ENCODE measurements around the gene SNAI3. TPM values are rescaled to one million over a fixed set of nuclear protein-coding genes. Genes with fewer than 3 reads are reported as not detected.

Gene SNAI3
- total RNA-seq, 2 experiments from 2014 or later = 13.4 to 14.3 TPM

GRCh38 chr16:88650749-88651275 lies 35.5 kb downstream of the SNAI3 start, which contains the start of gene CYBA:
TSS of gene CYBA (minus strand) at chr16:88651053. CDS start at chr16:88651013, 40 bp downstream.
- POLR2A ChIA-PET = interaction anchor here (1.0 to 3.0 kb wide), 3 partner anchors 31 to 51 kb away, joined by 3 to 26 read pairs (median 5); no protein-coding TSS in a partner anchor
- no peaks in the 10 kb centered on the region for H3K9me3 Mint-ChIP-seq (ENCODE audit: insufficient read depth)
- no peaks in the 10 kb centered on the region for H3K27me3 Mint-ChIP-seq (ENCODE audit: low read depth)
- CTCF ChIA-PET = no interaction called here
- ATAC-seq = peak; percentile 93
- peak within 1 kb of the TSS; percentile 94 for H3K27ac Mint-ChIP-seq
- peak; percentile 93 for DNase-seq
- peak within 1 kb of the TSS; percentile 93 for H3K4me3 Mint-ChIP-seq
- H3K4me1 Mint-ChIP-seq (ENCODE audit: low read depth) = peaks cover 26% of the 10 kb centered on the region
- H3K36me3 Mint-ChIP-seq (ENCODE audit: low read depth) = peaks cover 16% of the 10 kb centered on the region

GRCh38 chr16:88649924-88650748 lies 36.2 kb downstream of the SNAI3 start:
- ChIA-PET CTCF (interaction anchor here (0.6 kb wide), 1 partner anchor 35 kb away, joined by 3 read pairs; no protein-coding TSS in a partner anchor), POLR2A (interaction anchor here (0.8 to 3.0 kb wide), 5 partner anchors 11 to 52 kb away, joined by 3 to 26 read pairs (median 5); partner anchors contain the start of gene IL17C)
- Mint-ChIP-seq H3K27ac (peak overlapping the region; percentile 94), H3K36me3 (ENCODE audit: low read depth) (peaks cover 19% of the 10 kb centered on the region), H3K27me3 (ENCODE audit: low read depth) (no peaks in the 10 kb centered on the region), H3K4me3 (peak overlapping the region; percentile 93), H3K4me1 (ENCODE audit: low read depth) (peaks cover 26% of the 10 kb centered on the region), H3K9me3 (ENCODE audit: insufficient read depth) (no peaks in the 10 kb centered on the region)
- peak; percentile 10 for ATAC-seq
- peak; percentile 58 for DNase-seq

DNA sequence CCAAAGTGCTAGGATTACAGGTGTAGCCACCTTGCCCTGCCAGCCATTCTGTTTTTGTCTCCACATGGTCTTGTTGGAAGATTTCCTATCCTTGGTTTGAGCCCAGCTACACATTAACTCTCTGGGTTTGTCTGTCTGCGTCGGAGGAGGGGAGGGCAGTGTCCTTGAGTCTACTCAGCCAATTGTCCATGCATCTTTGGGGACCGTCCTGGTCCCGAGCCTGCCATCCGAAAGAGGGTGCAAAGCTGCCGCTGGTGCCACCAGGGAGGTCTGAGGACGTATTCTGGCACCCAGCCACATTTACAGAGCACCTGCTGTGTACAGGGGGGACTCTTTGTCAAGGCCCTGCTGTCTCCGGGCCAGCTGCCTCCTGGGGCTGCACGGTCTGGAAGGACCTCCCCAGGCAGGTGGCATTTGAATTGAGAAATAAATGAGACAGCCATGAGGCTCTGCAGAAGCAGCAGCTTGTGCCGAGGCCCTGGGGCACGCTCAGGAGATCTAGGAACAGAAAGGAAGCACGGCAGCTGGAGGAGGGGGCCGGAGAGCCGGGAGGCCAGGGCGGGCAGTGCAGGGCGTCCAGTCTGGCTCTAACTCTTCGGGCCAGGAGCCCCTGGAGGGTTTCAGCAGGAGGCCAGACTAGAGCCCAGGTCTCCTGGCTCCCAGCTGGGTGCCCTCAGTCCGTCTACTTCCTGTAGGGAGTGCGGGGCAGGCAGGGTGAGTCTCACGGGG lies 36.9 kb downstream of the SNAI3 start:
- CTCF ChIA-PET = interaction anchor here (1.0 kb wide), 1 partner anchor 13 kb away, joined by 4 read pairs; the partner anchor contains the start of gene MVD
- Mint-ChIP-seq H3K4me3 (peak overlapping the region; percentile 93), H3K27ac (peak overlapping the region; percentile 94), H3K36me3 (ENCODE audit: low read depth) (peaks cover 20% of the 10 kb centered on the region), H3K9me3 (ENCODE audit: insufficient read depth) (no peaks in the 10 kb centered on the region), H3K4me1 (ENCODE audit: low read depth) (peaks cover 26% of the 10 kb centered on the region), H3K27me3 (ENCODE audit: low read depth) (no peaks in the 10 kb centered on the region)
- POLR2A ChIA-PET = interaction anchor here (0.8 to 3.0 kb wide), 3 partner anchors 11 to 53 kb away, joined by 3 to 26 read pairs (median 12); partner anchors contain the start of gene IL17C
- ATAC-seq (no peak), DNase-seq (no peak)

GRCh38 chr16:88647178-88648070 lies 38.9 kb downstream of the SNAI3 start:
- POLR2A ChIA-PET = interaction anchor here (0.5 kb wide), 1 partner anchor 34 kb away, joined by 3 read pairs; no protein-coding TSS in a partner anchor
- H3K36me3 Mint-ChIP-seq (ENCODE audit: low read depth) = peaks cover 23% of the 10 kb centered on the region
- ATAC-seq (no peak), DNase-seq (no peak)
- H3K9me3 Mint-ChIP-seq (ENCODE audit: insufficient read depth) = no peaks in the 10 kb centered on the region
- H3K27me3 Mint-ChIP-seq (ENCODE audit: low read depth) = no peaks in the 10 kb centered on the region
- CTCF ChIA-PET = no interaction called here
- no peak overlapping the region for H3K4me3 Mint-ChIP-seq
- H3K27ac Mint-ChIP-seq = no peak overlapping the region
- H3K4me1 Mint-ChIP-seq (ENCODE audit: low read depth) = peaks cover 21% of the 10 kb centered on the region

DNA sequence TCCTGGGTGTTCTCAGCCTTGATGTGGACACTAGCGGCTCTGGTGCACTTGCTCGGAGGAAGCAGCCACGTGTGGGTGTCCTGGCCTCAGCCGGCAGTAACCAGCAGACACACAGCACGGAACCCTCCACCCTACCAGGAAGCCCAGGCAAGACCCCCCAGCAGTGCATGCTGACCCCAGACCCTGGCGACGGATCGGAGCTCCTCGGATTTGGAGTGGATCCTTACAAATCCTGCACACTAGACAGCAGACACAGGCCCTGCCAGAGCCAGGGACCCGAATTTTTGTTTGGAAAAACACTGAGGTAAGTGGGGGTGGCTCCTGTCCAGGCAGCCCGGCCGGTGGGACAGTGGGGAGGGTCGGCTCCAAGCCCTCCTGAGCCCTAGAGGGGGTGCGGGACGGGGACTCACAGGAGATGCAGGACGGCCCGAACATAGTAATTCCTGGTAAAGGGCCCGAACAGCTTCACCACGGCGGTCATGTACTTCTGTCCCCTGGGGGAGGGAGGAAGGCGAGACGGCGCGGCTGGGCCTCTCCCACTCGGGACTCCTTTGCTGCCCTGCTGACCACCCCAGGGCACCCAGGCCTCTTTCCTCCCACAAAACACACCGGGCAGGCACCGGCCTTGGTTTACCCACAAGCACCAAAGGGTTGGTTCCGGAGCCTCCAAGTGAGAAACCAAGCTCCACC lies 39.8 kb downstream of the SNAI3 start:
- POLR2A ChIA-PET = no interaction called here
- no peak overlapping the region for H3K27ac Mint-ChIP-seq
- no peaks in the 10 kb centered on the region for H3K27me3 Mint-ChIP-seq (ENCODE audit: low read depth)
- no peak overlapping the region for H3K4me3 Mint-ChIP-seq
- H3K9me3 Mint-ChIP-seq (ENCODE audit: insufficient read depth) = no peaks in the 10 kb centered on the region
- CTCF ChIA-PET = no interaction called here
- peaks cover 30% of the 10 kb centered on the region for H3K36me3 Mint-ChIP-seq (ENCODE audit: low read depth)
- H3K4me1 Mint-ChIP-seq (ENCODE audit: low read depth) = peaks cover 16% of the 10 kb centered on the region
- no peak for DNase-seq
- no peak for ATAC-seq

GRCh38 chr16:88645941-88646340 lies 40.4 kb downstream of the SNAI3 start:
- H3K9me3 Mint-ChIP-seq (ENCODE audit: insufficient read depth) = no peaks in the 10 kb centered on the region
- peaks cover 30% of the 10 kb centered on the region for H3K36me3 Mint-ChIP-seq (ENCODE audit: low read depth)
- no peaks in the 10 kb centered on the region for H3K27me3 Mint-ChIP-seq (ENCODE audit: low read depth)
- no peak overlapping the region for H3K4me3 Mint-ChIP-seq
- ATAC-seq (no peak), DNase-seq (no peak)
- H3K27ac Mint-ChIP-seq = no peak overlapping the region
- peaks cover 14% of the 10 kb centered on the region for H3K4me1 Mint-ChIP-seq (ENCODE audit: low read depth)
- POLR2A ChIA-PET = no interaction called here
- CTCF ChIA-PET = no interaction called here

- ChIA-PET POLR2A (no interaction called here), CTCF (no interaction called here)
- Mint-ChIP-seq H3K36me3 (ENCODE audit: low read depth) (peaks cover 30% of the 10 kb centered on the region), H3K4me3 (no peak overlapping the region), H3K9me3 (ENCODE audit: insufficient read depth) (no peaks in the 10 kb centered on the region), H3K27me3 (ENCODE audit: low read depth) (peaks cover under 1% of the 10 kb centered on the region), H3K4me1 (ENCODE audit: low read depth) (peaks cover 14% of the 10 kb centered on the region), H3K27ac (no peak overlapping the region)
- DNase-seq (no peak), ATAC-seq (no peak)
Measured at GRCh38 chr16:88645455-88645854, 40.9 kb downstream of the SNAI3 start.

DNA sequence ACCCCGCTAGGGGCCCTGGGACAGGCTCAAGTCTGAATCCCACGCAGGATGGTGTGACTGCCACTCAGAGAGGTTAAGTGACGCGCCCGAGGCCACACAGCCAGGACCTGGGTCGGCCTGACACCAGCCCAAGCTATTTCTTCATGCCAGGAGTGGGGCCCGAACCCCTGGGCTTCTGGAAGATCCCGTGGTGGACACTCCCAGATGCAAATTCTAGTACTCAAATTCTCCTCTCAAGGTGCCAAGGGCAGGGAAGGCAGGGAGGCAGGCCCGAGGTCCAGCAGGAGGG lies 42.7 kb downstream of the SNAI3 start:
- ATAC-seq = no peak
- Mint-ChIP-seq H3K4me3 (no peak overlapping the region), H3K36me3 (ENCODE audit: low read depth) (peaks cover 19% of the 10 kb centered on the region), H3K9me3 (ENCODE audit: insufficient read depth) (no peaks in the 10 kb centered on the region), H3K27me3 (ENCODE audit: low read depth) (peaks cover 13% of the 10 kb centered on the region), H3K27ac (no peak overlapping the region), H3K4me1 (ENCODE audit: low read depth) (peaks cover 7% of the 10 kb centered on the region)
- no peak for DNase-seq
- POLR2A ChIA-PET = no interaction called here
- CTCF ChIA-PET = no interaction called here

DNA sequence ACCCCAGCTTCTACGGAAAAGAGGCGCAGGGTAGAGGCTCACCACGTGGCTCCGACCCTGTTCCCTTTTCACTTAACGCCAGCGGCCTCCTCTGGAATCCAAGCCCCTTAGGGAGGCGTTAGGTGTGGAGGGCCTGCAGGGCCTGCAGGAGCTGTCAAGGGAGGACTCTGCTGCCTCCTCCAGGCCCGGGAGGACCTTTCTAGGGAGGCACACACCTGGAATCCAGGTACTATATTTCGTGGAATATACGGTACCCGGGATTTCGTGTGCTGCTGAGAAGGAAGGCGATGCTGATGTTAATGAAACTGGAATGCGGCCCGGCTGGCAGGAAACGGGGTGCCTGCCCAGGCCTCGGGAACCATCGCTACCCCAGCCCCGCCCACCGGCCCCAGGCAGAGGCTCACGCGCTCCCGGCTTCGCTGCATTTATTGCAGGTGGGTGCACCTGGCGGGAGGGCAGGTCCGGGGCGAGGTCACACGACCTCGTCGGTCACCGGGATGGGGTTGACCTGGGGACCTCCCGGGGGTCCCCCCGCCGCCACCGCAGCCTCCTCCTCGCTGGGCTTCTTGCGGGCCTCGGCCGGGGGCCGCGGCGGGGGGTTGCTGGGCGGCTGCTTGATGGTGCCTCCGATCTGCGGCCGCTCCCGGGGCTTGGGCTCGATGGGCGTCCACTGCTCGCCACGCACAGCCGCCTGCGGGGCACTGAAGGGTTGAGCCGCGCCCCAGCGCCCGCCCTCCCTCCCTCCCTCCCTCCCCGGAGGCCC lies 43.2 kb downstream of the SNAI3 start:
- peaks cover 19% of the 10 kb centered on the region for H3K36me3 Mint-ChIP-seq (ENCODE audit: low read depth)
- ATAC-seq (no peak), DNase-seq (no peak)
- POLR2A ChIA-PET = interaction anchor here (1.3 to 1.4 kb wide), 2 partner anchors 23 to 187 kb away, joined by 3 read pairs; no protein-coding TSS in a partner anchor
- peaks cover 12% of the 10 kb centered on the region for H3K4me1 Mint-ChIP-seq (ENCODE audit: low read depth)
- H3K9me3 Mint-ChIP-seq (ENCODE audit: insufficient read depth) = no peaks in the 10 kb centered on the region
- no peak overlapping the region for H3K27ac Mint-ChIP-seq
- H3K4me3 Mint-ChIP-seq = no peak overlapping the region
- H3K27me3 Mint-ChIP-seq (ENCODE audit: low read depth) = peaks cover 17% of the 10 kb centered on the region
- CTCF ChIA-PET = no interaction called here

GRCh38 chr16:88640498-88641247 lies 45.6 kb downstream of the SNAI3 start:
- ATAC-seq (no peak), DNase-seq (no peak)
- peaks cover 25% of the 10 kb centered on the region for H3K27me3 Mint-ChIP-seq (ENCODE audit: low read depth)
- H3K36me3 Mint-ChIP-seq (ENCODE audit: low read depth) = peaks cover 22% of the 10 kb centered on the region
- POLR2A ChIA-PET = interaction anchor here (1.9 kb wide), 1 partner anchor 21 kb away, joined by 8 read pairs; no protein-coding TSS in a partner anchor
- peaks cover 30% of the 10 kb centered on the region for H3K4me1 Mint-ChIP-seq (ENCODE audit: low read depth)
- H3K9me3 Mint-ChIP-seq (ENCODE audit: insufficient read depth) = no peaks in the 10 kb centered on the region
- CTCF ChIA-PET = no interaction called here
- H3K4me3 Mint-ChIP-seq = peak overlapping the region; percentile 1
- peak overlapping the region; percentile 10 for H3K27ac Mint-ChIP-seq

Measured in activated CD8-positive, alpha-beta T cell treated with anti-CD3 and anti-CD28 coated beads, Interleukin-2, amount 10 ng/mL, durations not matched to agents 7 days and 5 days (primary cell).